Measurements from ENCODE around the gene ABTB1. TPM values are rescaled to one million over a fixed set of nuclear protein-coding genes. Genes with fewer than 3 reads are reported as not detected.

Gene ABTB1
- polyA plus RNA-seq, 1 donor from 2014 or later = 2.0 TPM

DNA sequence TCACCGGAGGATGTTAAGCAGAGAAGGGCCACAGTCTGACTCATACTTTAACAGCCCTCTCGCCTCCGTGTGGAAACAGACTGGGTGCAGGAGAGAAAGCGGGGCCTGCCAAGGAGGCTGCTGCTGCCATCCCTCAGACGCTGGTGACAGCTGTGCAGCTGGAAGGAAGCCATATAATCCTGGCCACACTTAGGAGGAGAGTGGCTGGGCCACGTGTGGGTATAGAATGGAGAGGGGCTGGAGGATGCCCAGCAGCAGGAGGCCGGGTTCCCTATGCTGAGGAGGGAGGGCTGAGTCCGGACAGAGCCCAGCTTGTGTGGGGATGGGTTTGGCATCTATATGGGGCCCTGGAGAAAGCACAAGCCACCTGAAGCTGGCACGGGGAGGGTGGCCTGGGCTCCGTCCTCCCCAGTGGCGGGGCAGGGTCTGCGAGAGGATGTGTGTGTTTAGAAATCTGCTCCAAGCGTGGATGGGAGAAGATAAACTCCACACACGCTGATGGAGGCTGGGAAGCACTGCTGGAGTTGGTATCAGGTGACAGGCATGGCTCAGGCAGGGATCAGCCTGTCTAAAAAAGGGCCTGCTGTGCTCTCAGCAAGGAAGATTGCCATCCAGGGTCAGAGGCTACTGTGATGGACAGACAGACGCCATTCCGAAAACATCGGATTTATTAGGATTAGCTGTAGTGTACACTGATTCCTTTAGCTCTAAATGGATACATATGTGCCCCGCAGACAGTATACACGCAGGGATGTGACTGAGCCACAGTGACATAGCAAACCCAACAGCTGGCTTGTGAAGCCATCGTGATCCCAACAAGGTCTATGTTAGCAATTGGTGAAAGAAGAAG is 15.9 kb downstream of the ABTB1 start:
- Histone ChIP-seq H3F3A (ENCODE audit: insufficient read depth, low read length, poor library complexity, severe bottlenecking) (no peaks in the 10 kb centered on the region), H3K36me3 (ENCODE audit: insufficient read depth, low read length) (no peaks in the 10 kb centered on the region), H3K27ac (ENCODE audit: low read length) (no peak overlapping the region), H3K79me2 (replicated peaks; ENCODE audit: insufficient read depth, low read length) (no peaks in the 10 kb centered on the region), H3K9ac (ENCODE audit: low read length) (no peak overlapping the region), H3K27me3 (ENCODE audit: insufficient read depth, low read depth, low read length) (no peaks in the 10 kb centered on the region), H3K9me3 (ENCODE audit: low read length) (no peaks in the 10 kb centered on the region), H2AFZ (ENCODE audit: low read depth, low read length) (no peak overlapping the region), H3K4me3 (ENCODE audit: low read length) (no peak overlapping the region), H4K20me1 (ENCODE audit: insufficient read depth) (no peaks in the 10 kb centered on the region), H3K4me2 (ENCODE audit: low read length) (no peak overlapping the region), H3K9me2 (ENCODE audit: insufficient read depth, low read length) (no peaks in the 10 kb centered on the region)
- no peak for TF ChIP-seq POLR2AphosphoS5 (IDR thresholded peaks at IDR 0.05)

DNA sequence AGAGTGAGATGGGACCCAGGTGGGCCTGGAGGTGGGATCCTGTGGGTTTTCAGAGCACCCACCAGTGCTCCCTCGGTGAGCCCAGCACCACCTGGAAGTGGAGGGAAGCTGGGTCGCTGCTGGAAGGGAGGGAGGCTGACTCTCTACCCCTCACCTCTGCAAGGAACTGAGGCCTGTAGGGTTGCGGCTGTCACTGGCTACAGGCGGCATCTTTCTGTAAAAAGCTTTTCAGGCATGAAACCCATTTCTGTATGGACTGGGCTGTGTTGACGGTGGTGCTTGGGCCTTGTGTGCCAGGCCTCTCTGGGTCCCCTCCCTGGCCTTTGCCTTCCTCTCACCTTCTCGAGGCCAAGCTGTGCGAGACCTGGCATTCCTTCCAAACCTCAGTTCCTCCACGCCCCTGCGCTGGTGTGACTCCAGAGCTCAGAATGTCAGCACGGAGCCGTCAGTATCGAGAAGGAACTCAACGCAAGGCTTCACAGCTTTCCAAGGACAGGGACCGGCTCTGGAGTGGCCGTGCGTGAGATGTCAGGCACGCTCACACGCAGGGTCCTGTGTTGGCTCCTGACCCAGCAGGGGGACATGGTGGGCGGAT is 16.6 kb downstream of the ABTB1 start:
- Histone ChIP-seq H3F3A (ENCODE audit: insufficient read depth, low read length, poor library complexity, severe bottlenecking) (no peaks in the 10 kb centered on the region), H3K4me2 (ENCODE audit: low read length) (no peak overlapping the region), H2AFZ (ENCODE audit: low read depth, low read length) (no peak overlapping the region), H3K79me2 (replicated peaks; ENCODE audit: insufficient read depth, low read length) (no peaks in the 10 kb centered on the region), H3K27me3 (ENCODE audit: insufficient read depth, low read depth, low read length) (no peaks in the 10 kb centered on the region), H3K36me3 (ENCODE audit: insufficient read depth, low read length) (no peaks in the 10 kb centered on the region), H3K4me3 (ENCODE audit: low read length) (no peak overlapping the region), H3K9me3 (ENCODE audit: low read length) (no peaks in the 10 kb centered on the region), H4K20me1 (ENCODE audit: insufficient read depth) (no peaks in the 10 kb centered on the region), H3K27ac (ENCODE audit: low read length) (no peak overlapping the region), H3K9ac (ENCODE audit: low read length) (no peak overlapping the region), H3K9me2 (ENCODE audit: insufficient read depth, low read length) (no peaks in the 10 kb centered on the region)
- TF ChIP-seq, protein P1, sequence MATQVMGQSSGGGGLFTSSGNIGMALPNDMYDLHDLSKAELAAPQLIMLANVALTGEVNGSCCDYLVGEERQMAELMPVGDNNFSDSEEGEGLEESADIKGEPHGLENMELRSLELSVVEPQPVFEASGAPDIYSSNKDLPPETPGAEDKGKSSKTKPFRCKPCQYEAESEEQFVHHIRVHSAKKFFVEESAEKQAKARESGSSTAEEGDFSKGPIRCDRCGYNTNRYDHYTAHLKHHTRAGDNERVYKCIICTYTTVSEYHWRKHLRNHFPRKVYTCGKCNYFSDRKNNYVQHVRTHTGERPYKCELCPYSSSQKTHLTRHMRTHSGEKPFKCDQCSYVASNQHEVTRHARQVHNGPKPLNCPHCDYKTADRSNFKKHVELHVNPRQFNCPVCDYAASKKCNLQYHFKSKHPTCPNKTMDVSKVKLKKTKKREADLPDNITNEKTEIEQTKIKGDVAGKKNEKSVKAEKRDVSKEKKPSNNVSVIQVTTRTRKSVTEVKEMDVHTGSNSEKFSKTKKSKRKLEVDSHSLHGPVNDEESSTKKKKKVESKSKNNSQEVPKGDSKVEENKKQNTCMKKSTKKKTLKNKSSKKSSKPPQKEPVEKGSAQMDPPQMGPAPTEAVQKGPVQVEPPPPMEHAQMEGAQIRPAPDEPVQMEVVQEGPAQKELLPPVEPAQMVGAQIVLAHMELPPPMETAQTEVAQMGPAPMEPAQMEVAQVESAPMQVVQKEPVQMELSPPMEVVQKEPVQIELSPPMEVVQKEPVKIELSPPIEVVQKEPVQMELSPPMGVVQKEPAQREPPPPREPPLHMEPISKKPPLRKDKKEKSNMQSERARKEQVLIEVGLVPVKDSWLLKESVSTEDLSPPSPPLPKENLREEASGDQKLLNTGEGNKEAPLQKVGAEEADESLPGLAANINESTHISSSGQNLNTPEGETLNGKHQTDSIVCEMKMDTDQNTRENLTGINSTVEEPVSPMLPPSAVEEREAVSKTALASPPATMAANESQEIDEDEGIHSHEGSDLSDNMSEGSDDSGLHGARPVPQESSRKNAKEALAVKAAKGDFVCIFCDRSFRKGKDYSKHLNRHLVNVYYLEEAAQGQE (IDR thresholded peaks at IDR 0.05; ENCODE audit: borderline replicate concordance) = no peak
- TF ChIP-seq POLR2AphosphoS5 (IDR thresholded peaks at IDR 0.05) (no peak), EP300 (conservative IDR thresholded peaks at IDR 0.05; ENCODE audit: poor library complexity, severe bottlenecking) (no peak), RAD21 (conservative IDR thresholded peaks at IDR 0.05) (no peak), TAF1 (IDR thresholded peaks at IDR 0.05; ENCODE audit: low read depth) (no peak), SMC3 (conservative IDR thresholded peaks at IDR 0.05; ENCODE audit: poor library complexity) (no peak)
- TF ChIP-seq, protein P2, sequence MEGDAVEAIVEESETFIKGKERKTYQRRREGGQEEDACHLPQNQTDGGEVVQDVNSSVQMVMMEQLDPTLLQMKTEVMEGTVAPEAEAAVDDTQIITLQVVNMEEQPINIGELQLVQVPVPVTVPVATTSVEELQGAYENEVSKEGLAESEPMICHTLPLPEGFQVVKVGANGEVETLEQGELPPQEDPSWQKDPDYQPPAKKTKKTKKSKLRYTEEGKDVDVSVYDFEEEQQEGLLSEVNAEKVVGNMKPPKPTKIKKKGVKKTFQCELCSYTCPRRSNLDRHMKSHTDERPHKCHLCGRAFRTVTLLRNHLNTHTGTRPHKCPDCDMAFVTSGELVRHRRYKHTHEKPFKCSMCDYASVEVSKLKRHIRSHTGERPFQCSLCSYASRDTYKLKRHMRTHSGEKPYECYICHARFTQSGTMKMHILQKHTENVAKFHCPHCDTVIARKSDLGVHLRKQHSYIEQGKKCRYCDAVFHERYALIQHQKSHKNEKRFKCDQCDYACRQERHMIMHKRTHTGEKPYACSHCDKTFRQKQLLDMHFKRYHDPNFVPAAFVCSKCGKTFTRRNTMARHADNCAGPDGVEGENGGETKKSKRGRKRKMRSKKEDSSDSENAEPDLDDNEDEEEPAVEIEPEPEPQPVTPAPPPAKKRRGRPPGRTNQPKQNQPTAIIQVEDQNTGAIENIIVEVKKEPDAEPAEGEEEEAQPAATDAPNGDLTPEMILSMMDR (IDR thresholded peaks at IDR 0.05; ENCODE audit: poor library complexity, severe bottlenecking) = no peak

DNA sequence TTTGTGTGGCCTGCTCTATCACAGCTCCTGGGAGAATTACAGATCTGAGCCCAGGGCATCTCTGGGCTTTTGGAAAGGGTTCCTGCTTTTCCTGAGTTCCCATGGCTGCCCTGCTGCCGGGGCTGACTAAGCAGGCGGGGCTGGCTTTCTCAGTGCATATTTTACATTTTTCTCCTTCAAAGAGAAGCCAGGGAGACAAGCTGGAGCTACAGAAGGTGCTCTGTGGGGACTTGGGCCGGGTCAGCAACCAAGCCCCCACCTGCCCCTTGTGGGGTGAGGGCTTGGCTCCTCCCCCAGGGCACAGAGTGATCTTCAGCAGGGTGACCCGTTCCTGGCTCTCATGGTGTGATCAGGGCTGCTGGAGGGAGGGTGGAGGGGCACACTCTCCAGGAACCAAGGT is 17.4 kb downstream of the ABTB1 start:
- H3K4me2 ChIP-seq (ENCODE audit: low read length) = no peak overlapping the region
- H3F3A ChIP-seq (ENCODE audit: insufficient read depth, low read length, poor library complexity, severe bottlenecking) = no peaks in the 10 kb centered on the region
- no peaks in the 10 kb centered on the region for H3K36me3 ChIP-seq (ENCODE audit: insufficient read depth, low read length)
- no peak overlapping the region for H2AFZ ChIP-seq (ENCODE audit: low read depth, low read length)
- H3K27me3 ChIP-seq (ENCODE audit: insufficient read depth, low read depth, low read length) = no peaks in the 10 kb centered on the region
- no peaks in the 10 kb centered on the region for H4K20me1 ChIP-seq (ENCODE audit: insufficient read depth)
- TF ChIP-seq RAD21 (conservative IDR thresholded peaks at IDR 0.05) = no peak
- H3K9me3 ChIP-seq (ENCODE audit: low read length) = no peaks in the 10 kb centered on the region
- no peaks in the 10 kb centered on the region for H3K9me2 ChIP-seq (ENCODE audit: insufficient read depth, low read length)
- no peaks in the 10 kb centered on the region for H3K79me2 ChIP-seq (replicated peaks; ENCODE audit: insufficient read depth, low read length)
- H3K4me3 ChIP-seq (ENCODE audit: low read length) = no peak overlapping the region
- H3K9ac ChIP-seq (ENCODE audit: low read length) = no peak overlapping the region
- H3K27ac ChIP-seq (ENCODE audit: low read length) = no peak overlapping the region
